Stimulated activated CD8-positive, alpha-beta memory T cell treated with anti-CD3 and anti-CD28 coated beads, Interleukin-4, amount 100 ng/mL, for 4 hours (primary cell): ENCODE measurements around the gene PDP2.

Source experiments
- DNase-seq, 2 donors: peaks; one replicate each; pipeline ENCODE4 v3.0.0-alpha.2; 2020; ENCODE audit warnings: low read depth in 2 of 2, low spot score in 1 of 2

The PDP2 gene, protein sequence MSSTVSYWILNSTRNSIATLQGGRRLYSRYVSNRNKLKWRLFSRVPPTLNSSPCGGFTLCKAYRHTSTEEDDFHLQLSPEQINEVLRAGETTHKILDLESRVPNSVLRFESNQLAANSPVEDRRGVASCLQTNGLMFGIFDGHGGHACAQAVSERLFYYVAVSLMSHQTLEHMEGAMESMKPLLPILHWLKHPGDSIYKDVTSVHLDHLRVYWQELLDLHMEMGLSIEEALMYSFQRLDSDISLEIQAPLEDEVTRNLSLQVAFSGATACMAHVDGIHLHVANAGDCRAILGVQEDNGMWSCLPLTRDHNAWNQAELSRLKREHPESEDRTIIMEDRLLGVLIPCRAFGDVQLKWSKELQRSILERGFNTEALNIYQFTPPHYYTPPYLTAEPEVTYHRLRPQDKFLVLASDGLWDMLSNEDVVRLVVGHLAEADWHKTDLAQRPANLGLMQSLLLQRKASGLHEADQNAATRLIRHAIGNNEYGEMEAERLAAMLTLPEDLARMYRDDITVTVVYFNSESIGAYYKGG

DNA sequence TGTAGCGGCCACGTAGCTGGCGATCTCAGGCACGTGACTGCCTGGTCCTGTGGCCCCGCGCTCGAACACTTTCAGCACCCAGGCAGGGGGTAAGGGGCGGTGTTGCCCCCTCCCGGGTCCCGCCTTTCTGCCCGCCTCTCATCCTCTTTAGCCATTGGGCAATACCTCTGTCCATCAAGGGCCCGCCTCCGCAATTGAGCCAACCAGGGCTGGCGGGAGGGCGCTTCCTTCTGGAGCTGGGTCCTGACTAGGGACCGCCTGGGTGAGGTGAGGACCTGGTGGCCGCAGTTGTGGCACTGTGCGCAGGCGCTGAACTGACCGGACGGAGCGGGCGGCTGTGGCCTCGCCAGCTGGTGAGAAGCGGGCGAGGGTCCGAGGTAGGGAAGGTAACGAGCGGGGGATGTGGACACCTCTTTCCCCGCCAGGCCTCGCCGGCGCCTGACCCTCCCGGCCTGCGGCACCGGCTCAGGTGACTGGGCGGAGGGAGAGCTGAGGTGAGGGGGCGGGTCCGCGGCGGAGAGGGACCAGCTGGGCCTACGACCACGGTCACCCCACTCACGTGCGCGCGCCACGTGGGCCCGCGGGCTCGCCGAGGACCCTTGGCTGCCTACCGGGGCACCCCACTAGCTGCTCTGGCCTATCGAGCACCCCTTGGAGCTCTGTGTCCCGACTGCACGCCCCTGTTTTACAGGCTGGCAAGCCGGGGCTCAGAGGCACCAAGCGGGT is at the start of gene PDP2:
TSS of gene PDP2 (plus strand) at position 228 of the 726 bp plus-strand sequence. CDS start 3,770 bp downstream, outside the sequence.
- peak; percentile 76 to 79 for DNase-seq

DNA sequence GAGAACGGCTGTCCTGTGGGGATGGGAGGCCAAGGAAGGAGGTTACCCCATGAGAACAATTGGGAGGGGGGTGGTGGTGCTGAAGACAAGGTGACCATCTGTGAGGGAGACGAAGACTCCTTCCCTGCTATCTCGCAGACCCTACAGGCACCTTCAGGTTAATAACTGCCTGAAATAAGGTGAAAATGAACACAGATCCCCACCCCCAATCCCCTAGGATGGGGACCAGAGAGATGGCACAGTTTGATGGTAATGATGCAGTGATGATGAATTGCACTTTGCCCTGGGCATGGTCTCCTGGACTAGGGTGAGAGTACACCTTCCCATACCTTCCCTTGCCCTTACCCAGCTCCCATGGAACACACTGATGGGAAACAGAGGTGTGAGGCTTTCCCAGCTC is 48.1 kb upstream of the PDP2 start:
- DNase-seq, result no peak

DNA sequence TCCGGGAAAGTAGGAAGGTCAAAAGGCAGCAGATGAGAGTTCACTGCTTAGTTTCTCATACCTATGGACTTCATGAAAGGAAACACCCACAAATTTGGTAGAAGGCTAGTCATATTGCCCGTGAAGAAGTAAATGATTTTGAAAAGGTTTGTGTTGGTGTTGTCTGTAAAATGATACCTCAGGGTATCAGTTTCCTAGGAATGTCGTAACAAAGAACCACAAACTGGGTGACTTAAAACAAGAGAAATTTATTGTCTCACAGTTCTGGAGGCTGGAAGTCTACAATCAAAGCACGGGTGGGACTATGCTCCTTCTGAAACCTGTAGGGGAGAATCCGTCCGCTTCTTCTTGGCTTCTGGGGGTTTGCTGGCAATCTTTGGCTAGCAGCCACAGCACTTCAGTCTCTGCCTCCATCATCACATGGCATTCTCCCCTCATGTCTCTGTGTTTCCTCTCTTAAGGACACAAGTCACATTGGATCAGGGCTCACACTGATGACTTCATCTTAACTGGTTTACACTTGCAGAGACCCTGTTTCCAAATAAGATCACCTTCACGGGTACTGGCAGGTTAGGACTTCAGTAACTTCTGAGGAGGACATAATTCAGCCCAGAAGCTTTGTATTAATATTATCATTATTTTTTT is 47.5 kb upstream of the PDP2 start:
- DNase-seq, result no peak

DNA sequence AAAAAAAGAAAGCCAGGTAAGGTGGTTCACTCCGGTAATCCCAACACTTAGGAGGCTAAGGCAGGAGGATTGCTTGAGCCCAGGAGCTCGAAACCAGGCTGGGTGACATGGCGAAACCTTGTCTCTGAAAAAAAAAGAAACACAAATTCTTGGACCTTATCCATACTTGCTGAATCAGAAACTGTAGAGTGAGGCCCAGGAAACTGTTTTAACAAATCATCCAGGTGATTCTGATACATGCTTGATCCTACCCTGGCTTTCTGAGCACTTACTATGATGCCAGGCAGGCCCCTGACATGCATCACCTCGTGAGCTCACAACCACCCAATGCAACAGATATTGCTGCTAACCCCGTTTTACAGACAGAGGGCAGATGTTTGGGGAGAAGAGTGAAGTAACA is 45.6 kb upstream of the PDP2 start:
- no peak for DNase-seq

DNA sequence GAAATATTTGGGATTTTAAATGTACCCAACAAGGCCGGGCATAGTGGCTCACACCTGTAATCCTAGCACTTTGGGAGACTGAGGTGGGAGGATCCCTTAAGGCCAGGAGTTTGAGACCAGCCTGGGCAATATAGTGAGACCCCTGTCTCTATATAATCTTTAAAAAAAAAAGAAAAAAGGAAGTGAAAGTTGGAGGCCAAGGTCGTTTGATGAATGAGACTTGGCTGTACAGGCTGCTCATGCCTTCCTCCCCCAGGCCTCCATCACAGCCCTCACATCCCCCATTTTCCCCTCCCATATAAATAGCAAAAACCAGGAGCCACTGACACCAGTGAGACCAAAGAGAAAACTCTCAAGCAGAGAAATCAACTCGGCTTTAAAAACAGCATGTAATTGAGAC is 39.4 kb upstream of the PDP2 start:
- DNase-seq, result no peak

DNA sequence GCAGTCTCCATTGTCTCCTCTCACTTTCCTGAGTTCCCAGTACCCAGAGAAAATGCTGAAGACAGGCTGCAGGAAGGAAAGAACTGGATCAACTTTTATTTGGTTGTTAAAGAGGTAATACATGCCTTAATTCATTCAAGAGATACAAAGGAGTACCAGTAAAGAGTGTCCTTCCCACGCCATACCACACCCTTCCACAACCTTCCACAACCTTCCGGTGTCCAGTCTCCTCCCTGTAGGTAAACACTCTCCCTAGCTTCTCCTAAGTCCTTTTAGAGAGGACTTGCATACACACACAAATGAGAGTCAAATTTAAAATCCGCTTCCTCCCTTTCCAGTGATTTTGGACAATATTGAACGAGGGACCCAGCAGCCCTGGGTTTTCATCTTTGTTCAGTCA is 38.9 kb upstream of the PDP2 start:
- no peak for DNase-seq

DNA sequence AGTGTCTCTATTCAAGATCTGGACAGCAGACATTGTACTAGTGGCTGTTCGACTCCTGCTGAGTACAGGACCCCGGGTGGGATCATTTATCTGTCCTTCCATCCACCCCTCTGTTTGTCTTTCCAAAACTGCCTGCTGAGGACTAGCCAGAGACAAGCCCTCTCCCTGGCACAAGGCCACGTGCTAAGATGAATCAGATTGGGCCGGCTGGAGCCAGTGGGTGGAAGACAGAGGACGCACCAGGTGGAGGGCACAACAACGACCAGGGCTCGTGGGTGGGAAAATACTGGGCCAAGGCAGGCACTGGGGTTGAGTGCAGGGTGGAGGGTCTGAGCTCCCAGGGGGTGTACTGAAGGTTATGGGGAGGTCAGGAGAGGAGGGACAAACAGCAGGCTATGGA is 37.5 kb upstream of the PDP2 start:
- no peak for DNase-seq

DNA sequence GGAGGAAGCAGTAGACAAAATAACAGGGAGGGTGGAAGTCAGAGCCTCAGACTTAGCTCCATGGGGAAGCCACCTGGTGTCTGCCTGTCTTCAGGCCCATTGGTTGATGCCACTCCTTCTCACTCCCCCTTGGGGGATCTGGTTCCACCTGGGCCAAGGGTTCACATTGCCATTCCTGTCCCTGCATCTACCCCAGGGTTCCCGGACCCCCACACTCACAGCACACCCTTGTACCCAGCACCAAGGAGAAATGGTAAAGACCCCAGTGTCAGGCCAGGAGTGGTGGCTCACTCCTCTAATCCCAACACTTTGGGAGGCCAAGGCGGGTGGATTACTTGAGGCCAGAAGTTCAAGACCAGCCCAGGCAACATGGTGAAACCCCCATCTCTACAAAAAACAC is 37.1 kb upstream of the PDP2 start:
- DNase-seq, result no peak

DNA sequence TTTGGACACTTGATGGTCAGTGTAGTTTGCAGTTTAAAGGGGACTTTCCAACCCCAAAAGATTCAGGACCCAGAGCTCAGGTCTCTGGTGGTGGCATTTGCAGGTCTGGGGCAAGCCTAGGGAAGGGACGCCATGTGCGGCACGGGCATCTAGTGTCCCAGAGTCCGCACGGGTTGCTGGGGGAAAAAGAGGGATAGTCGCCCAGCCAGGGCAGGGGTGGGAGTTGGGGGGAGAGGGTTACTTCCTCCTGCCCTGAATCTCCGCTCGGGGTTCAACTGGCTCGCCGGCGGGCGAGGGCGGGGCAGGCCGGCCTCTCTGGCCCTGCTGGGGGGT is 36.3 kb upstream of the PDP2 start:
- no peak for DNase-seq

DNA sequence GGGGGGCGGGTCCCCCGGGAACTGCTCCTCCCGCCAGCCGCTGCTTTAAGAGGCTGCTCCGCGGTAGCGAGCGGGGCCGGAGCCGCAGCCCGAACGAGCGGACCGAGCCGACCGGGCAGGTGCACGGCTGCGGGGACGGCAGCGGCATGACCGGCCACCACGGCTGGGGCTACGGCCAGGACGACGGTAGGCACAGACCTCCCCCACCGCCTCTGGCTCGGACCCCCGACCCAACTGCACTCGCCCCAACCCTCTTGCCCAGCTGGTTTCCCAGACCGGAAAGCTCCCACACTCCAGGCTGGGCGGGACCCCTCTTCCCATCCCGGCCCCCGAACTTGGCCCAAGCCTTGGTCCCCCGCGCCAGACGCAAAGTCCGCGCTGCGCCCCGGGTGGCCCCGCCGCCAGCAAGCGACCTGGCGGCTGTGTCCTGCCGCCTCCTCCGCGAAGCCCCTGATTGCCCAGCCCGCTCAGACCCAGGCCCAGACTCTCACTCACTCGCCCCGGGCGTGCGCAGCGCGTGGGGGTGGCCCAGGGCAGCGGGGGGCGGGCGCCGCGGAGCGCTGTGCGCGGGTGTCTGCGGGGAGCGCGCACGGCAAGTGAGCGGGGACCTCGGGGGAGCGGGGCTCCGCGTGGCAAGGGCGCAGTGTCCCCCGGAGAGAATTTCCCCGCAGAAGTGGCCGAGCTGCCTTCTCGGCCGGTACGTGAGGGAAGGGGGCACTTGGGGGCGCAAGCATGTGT is 35.8 kb upstream of the PDP2 start, which contains the start of gene CA7:
TSS of gene CA7 (plus strand) at position 73 of the 738 bp plus-strand sequence. CDS start at position 147, 74 bp downstream.
- DNase-seq, result no peak

DNA sequence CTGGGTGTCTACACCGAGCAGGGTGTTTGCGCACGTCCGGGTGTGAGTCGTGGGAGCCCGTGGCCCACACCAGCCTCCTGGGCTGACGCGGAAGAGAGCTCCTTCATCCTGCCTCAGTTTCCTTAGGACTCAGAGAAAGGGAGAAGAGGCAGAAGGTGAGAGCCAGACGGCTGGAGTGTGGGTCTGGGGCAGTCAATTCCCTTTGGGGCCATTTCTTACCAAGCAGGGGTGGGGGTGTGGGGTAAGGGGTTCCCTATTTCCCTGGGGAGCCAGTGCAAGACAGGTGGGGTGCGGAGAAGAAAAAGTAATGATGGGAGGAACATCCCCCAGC is 35.3 kb upstream of the PDP2 start:
- no peak for DNase-seq

DNA sequence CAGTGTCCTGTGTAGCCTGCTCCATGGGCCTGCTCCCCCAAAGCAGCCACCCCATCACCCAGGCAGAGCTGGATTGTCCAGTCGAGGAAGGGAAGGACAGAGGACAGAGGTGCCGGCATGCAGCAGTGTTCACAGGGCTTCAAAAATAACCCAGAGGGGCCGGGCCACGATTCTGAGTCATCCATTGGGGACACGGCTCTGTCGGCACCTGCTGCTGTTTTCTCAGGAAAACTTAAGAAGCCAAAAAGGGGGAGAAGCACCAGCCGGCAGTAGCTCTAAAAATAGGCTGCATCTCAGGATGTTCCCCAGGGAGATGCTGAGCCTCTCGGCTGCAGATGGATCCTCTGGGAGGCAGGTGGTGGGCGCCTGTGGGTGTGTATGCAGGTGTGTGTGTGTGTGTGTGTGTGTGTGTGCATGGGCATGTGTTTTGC is 34.5 kb upstream of the PDP2 start:
- no peak for DNase-seq

DNA sequence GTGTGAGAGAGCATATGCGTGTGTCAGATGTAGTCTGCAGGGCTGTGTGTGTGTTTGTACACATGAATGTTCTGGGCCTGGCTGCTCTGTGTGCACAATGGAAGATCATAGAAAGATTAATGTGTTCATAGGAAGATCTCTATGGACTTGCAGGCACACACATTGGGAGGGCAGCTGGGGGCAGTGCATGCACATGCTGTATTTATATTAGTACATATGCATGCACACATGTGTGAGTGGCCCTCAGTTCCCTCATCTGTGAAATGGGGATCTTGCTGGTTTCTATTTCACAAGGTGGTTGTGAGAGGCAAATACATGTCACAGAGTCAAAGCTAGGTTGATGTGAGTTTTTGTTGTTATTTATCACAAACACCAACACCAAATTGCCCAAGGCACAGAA is 34.0 kb upstream of the PDP2 start:
- no peak for DNase-seq

DNA sequence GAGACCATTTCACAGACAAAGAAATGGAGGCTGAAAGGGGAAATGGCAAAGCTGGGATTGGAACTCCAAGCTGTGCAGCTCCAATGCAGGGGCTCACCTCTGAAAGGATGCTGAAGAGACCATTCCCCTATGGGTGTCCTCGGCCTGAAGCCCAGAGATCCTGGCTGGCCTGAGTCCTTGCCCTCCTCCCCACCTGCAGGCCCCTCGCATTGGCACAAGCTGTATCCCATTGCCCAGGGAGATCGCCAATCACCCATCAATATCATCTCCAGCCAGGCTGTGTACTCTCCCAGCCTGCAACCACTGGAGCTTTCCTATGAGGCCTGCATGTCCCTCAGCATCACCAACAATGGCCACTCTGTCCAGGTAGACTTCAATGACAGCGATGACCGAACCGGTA is 33.5 kb upstream of the PDP2 start:
- DNase-seq, result no peak

DNA sequence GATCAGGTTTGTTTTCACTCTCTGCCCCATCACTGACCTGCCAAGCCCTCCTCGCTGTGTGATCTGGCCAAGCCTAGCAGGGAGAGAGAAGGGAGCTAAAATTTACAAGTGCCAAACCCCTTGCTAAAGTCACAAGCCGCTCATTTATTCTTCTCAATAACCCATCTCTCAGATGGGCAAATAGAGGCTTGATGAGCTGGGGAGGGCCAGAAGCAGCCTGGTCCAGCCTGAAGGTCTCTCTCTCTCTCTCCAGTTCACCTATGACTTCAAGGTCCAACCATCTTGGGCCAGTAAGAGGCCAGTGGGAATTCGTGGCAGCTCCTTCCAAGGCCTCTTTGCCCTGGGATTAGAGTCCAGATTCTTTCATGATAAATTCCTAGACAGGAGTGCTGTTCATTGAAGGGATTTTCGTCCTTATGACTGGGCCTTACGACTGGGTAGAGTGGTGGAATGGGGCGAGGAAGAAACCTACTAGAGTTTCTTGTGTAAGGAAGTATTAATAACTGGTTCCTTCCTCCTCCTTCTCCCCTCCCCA is 32.7 kb upstream of the PDP2 start:
- DNase-seq, result no peak

DNA sequence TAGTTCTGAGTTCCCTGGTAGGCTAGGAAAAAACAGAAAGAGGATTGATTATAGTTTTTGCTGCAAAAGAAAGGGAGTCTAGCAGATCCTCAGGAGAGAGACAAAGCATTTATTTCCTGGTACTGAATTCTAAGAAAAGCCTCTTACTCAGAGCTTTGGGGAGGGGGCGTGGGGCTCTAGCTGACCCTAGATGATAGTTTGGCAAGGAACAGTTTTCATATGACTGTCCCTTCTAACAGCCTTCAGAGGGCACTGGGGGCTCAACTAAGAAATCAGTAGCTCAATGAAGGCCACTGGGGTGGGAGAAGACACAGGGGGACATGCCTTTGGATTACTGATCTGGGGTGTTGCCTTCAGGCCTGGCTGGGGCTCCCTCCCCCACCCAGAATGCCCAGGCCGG is 32.1 kb upstream of the PDP2 start:
- no peak for DNase-seq

DNA sequence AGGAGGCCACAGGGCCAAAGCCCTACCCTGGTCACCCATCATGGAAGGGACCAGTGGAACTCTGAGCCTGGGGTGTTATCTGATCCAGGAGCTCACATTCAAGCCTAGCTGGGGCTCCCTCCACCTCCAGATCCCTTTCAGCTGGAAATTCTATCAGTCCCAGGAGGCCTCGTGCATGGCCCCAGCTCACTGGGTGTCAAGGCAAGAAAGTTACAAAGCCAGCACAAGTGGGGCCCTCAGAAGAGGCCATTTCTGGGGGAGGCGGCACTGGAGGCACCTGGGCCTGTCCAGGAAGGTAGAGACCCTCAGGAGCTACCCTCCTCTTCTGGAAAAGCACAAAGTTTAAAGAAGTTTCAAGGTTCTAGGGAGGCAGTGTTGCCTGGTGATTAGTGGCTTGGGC is 31.3 kb upstream of the PDP2 start:
- DNase-seq, result no peak

DNA sequence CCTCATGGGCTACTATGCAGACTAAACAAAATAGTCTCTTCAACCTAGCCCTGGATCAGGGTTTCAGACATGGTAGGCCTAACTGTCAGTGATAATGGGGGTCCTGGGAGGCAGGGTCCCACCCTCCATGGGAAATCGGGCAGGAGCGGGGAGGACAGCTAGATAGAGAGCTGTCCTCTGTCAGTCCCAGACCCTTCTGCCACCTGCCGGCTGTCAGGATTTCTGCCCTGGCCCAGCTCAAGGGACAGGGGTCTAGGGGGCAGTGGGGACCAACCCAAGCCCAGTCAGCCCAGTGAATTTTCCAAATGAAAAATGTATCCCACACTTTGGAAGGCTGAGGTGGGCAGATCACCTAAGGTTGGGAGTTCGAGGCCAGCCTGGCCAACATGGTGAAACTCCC is 30.8 kb upstream of the PDP2 start:
- no peak for DNase-seq

DNA sequence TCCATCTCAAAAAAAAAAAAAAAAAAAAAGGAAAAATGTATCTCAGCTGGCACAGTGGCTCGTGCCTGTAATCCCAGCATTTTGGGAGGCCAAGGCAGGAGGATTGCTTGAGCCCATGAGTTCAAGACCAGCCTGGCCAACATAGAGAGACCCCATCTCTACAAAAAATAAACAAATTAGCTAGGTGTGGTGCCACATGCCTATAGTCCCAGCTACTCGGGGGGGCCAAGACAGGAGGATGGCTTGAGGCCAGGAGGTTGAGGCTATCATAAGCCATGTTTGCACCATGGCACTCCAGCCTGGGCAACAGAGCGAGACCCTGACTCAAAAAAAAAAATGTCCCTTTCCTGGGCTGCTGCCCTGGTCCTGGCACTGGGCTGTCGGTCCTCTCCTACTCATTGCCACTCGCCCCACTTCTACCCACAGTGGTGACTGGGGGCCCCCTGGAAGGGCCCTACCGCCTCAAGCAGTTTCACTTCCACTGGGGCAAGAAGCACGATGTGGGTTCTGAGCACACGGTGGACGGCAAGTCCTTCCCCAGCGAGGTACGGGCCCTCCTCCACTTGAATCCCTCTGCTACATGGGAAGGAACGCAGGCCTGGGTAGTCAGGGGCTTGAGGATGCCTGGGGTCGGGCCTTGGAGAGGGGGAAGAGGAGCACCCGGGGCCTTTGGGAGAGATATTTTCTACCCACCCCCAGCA is 30.1 kb upstream of the PDP2 start:
- DNase-seq, result no peak

DNA sequence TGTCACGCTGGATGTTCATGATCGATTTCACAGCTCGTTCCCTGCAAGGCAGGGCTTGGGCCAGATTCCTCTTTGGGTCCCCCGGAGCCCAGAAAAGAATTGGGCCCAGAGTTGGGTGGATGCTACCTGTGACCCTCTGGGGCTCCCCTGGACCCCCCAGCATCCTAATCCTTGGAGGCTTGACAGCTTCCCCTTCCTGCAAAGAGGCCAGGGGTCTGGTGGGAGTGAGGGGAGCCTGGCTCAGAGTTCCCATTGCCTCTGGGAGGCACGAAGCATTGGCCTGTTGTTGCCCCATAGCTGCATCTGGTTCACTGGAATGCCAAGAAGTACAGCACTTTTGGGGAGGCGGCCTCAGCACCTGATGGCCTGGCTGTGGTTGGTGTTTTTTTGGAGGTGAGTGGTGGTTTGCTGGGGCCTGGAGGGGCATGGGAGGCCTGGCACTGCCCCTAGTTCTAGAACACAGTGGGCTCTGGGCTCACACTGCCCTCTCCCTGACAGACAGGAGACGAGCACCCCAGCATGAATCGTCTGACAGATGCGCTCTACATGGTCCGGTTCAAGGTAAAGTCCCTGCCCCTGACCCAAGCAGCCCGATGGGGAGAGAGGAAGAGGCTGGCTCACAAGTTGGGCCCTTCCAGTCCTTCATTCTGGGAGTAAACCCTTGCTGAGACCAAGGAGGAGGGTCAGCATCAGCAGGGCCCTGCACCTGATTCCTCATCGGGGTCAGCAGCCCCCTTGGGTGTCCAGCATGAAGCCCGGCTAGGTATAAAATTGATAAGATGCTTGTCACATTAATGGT is 28.9 kb upstream of the PDP2 start:
- no peak for DNase-seq
